Caki2 (cell line): ENCODE measurements around the gene BOD1L2. TPM values are rescaled to one million over a fixed set of nuclear protein-coding genes. Genes with fewer than 3 reads are reported as not detected.

Experiments
- DNase-seq: peaks from one replicate; pipeline ENCODE4 v3.0.0-alpha.2; 2015; ENCODE audit warnings: low read depth
- in situ Hi-C: cut with HindIII; loops from 2 replicates; pipeline ENCODE4 v1.10.0; 2016; ENCODE audit warnings: low sequenced_read_pairs, low pct_unique_long_range_greater_than_20kb, mixed read lengths
- total RNA-seq: library from RNA; depleted of rRNA; stranded (reverse); fragments of >200 nt; shearing (Covaris generic); gene quantifications from 2 replicates; pipeline ENCODE4 v1.2.3, GENCODE V29; 2014; ENCODE audit warnings: low replicate concordance; rRNA removed

BOD1L2 gene
- total RNA-seq, result not detected in 2 replicates

DNA sequence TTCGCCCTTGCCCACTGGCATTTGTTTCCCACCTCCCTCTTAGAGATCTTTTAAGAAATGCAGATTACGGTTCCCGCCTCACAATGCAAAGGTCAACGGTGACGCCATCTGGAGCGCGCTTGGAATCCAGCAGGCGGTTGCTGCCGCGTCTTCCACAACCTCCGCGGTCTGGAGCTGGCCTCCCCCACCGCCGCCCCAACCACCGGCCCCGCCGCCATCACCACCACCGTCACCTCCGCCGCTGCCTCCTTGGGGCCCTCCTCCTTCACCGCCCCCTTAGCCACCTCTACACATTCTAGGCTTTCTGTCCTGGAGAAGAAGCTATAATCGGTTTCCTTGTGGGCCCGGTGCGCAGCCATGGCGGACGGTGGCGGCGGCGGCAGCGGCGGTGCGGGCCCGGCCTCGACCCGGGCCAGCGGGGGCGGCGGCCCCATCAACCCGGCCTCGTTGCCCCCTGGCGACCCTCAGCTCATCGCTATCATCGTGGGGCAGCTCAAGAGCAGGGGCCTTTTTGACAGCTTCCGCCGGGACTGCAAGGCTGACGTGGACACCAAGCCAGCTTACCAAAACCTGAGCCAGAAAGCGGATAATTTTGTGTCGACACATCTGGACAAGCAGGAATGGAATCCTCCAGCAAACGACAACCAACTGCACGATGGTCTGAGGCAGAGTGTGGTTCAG is at the start of gene BOD1L2:
BOD1L2 (plus strand) TSS at position 132 of the 681 bp plus-strand sequence; CDS start at position 358, 226 bp downstream.
- in situ Hi-C loops, result no loop called here
- no peak for DNase-seq

DNA sequence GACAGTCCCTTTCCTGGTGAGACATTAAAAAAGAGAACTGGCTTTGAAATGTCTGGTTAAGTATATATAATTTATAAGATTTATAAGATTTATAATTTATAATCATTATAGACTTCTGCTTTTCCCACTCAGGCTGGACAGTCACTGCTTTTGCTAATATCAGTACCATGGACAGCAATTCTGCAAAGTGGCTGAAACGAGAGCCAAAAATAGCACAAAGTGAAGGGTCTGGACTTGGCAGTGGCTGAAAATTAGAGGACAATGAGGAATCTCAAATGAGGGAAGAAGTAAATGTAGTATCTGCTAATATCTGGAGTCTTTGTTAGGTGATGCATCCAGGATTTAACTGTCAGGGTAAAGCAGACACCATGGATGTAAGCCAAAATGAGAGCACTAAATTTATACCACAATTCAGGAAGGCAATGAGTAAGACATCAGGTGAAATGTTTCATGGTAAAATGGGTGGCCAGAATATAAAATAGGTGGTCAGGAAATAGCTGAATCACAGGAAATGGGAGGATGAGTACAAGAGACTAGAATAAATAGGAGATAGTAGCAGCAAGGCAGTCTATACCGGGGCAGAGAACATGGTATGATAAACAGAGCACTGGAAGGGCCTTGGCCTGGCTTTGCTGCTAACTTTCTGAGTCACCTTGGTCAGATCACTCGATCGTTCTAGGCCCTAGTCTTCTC is 39.6 kb upstream of the BOD1L2 start:
- DNase-seq, result no peak
- in situ Hi-C loops, result no loop called here

DNA sequence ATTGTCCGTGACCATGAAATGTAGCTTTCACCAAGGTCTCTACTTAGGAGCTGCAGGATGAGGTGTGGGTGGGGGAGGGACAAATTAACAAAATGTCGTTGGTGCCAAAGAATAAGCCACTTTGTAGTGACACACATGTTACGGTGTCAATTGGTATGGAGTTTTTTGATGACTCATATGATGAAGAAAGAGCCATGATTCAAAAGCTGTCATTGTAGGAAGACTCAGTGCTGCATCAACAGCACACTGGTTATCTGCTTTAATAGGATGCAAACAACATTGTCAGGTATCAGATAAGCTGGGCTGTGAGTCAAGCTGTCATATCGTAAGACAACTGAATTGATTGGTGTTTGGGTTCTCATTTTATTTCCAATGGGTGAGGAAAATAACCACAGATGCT is 36.6 kb upstream of the BOD1L2 start:
- DNase-seq, result no peak
- in situ Hi-C loops, result no loop called here

DNA sequence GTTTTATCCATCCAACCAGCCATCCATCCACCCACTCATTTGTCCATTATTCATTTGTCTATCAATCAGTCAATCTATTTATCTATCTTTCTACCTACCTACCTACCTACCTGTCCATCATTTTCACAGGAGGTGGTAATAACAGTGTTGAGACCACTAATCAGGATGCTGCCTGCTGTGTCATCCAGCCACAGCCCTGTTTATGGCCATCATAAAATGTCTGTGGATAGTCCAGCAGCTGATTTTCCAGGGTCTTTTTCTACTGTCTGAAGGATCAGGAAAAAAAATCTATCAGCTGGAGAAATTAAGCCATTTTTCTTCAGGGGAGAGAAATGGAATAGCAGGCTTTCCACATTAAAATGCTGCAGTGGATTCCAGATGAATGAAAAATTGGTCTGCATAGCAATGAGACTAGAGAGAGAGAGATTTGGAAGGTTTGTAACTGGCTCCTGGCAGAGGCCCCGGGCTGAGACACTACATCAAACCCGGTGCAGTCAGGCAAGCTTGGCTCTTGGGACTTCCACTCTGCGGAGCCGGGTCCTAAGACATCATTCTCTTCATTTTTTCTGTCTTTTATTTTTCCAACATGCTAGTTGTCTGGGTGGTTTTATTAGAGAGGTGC is 33.0 kb upstream of the BOD1L2 start:
- in situ Hi-C loops, result no loop called here
- no peak for DNase-seq

DNA sequence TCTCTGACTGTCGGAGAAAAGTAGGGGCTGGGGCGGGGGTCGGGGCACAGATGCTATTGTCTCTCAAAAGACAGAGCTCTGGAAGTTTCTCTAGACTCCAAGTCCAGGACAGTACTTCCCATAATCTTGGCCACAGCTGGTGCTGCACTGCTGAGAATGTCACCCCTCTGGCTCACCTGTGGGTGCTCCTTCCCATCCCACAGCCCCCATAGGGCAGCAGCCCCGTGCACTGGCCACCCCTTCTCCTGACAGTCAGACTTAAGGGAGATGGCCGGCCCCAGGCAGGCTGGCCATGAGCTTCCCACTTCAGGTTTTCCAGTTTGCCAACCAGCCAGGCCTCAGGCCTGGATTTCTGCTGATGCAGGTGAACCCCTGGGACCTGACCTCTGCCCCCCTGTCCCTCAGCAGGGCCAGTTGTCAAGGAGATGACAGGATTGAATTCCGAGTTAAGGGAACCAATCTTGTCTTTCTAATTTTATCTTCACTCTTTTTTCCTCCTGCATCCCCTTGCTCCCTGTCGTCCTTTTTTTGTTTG is 30.2 kb upstream of the BOD1L2 start:
- no peak for DNase-seq
- in situ Hi-C loops, result no loop called here

DNA sequence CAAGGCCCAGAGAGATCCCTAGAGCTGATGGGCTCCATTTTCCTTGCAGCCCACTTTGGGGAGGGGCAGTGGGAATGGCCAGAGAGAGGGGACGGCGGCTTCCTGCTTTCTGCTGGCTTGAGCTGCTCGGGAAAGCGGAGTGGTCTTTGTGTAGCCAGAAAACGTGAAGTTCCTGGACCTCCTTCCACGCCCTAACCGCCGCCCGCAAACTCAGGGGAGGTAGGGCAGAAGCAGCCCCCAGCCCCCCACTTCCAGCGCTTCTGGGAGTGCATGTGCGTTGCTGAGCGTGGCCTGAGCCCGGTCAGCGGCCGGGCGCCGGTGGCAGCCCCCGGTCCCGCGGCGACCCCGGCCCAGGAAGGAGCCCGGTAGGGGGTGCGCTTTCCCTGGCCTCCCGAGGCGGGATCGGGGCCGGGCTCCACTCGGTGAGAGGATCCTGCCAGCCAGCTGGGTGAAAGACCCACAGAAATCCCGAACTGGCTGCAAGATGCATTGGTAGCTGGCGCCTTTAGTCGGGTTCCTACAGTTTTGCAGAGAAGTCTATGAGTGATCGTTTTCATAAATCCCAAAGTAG is 25.3 kb upstream of the BOD1L2 start:
- DNase-seq, result no peak
- in situ Hi-C loops, result no loop called here

DNA sequence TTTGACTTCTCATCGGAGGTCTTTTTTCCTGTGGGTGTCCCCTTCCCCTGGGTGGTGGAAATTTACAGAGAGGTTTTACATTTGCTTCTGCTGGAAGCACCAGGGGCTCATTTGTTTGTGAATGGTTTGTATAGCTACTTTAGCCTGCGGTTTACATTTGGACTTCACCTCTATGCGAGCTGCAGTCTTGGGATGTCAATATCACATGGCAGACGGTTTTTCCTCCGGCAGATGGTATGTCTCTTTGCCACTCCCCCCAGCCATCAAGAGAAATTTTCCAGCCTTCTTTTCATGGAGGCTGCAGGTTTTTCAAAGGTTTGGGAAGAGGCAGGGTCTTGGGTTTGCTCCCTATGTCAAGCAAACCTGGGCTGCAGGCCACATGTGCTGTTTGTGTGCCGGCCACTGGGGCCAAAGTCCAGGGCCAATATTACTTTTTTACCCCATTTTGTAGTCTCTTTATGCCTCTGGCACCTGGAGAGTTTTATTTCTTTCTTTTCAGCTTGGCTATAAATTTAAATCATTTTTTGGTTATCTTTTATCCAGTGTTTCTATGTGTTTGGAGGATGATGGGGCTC is 23.9 kb upstream of the BOD1L2 start:
- in situ Hi-C loops, result no loop called here
- no peak for DNase-seq

DNA sequence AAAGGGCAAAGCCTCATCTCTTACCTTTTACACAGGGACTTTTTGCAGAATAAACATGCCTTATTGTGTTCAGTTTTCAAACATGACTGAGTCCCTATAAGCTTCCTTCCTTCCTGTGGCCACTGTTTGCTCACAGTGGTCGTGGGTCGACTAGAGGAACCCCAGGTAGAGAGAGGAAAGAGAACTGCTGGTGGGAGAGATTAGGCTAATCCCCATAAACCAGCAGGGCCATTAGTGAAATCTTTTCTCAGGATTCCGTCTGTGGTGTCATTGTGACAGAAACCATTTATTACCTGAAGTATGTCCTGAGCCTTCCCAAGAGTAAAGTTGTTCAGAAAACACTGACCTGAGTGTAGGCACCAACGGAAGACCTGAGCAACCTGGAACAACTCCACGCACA is 21.3 kb upstream of the BOD1L2 start:
- no peak for DNase-seq
- in situ Hi-C loops, result no loop called here

DNA sequence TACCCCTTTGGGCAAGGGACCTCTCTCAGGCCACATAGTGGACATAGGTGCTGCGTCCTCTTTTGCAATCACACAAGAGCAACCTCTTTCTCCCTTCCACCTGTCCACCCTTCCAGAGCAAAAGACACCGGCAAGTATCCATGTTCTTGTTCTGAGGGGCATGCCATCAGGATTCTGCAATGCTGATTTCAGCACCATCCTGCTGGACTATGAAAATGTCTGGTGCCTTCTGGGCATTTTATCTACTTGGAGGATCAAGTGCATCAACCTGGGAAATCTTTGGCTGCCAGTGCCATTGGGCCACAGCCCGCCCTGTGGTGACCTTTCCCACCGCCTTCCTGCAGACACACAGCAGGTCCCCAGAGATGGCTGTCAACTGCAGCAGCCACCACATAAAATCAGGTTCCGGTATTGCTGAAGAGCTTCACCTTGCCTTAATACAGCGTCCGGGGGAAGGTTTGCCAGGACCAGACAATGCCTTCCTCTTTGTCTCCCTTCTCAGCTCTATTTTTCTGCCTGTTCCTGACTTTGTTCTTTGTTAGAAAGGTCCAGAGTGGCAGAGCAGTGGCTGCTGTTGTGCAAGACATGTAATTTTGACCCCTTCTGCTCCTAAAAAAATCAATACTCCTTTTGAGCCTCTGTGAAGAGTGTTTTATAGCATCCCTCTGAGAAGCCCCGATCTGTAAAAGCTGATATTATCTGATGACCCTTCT is 18.5 kb upstream of the BOD1L2 start:
- in situ Hi-C loops, result no loop called here

DNA sequence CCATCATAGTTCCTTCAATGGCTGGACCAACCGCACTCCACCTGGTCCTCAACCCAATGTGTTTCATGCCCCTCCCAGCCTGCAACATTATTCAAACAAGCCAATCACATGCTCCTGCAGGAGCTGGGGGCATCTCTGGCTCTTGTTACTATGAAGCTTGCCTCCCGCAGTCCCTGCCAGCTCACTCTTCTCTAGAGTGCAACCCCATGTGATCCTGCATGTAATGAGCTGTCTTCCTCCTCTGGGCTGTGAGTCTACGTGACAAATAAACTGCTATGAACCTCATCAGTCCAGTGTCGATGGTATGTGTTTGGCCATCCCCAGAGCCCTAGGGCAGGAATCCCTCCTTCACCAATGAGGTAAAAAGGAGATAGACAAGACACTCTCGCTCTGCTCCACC is 15.8 kb upstream of the BOD1L2 start:
- in situ Hi-C loops, result no loop called here
- no peak for DNase-seq

More for the DNA sequence above, 18.5 kb upstream of the BOD1L2 start:
- DNase-seq, result no peak

DNA sequence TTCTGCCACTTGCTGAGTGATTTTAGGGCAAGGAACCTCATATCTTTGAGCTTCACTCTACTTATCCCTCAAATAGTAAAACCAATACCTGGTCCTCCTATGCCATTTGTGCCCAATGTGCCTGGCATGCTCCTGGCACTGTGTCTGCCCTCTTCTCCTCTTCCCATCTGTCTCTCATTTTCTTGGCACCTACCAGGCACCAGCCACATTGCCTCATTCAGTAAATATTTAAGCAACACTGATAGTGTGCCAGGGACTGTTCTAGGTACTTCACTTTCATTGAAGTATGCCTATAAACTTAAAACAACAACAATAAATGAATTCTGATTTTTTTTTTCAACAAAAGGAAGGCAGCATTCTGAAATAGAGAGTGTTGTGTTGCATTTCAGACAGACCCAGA is 15.1 kb upstream of the BOD1L2 start:
- no peak for DNase-seq
- in situ Hi-C loops, result no loop called here

DNA sequence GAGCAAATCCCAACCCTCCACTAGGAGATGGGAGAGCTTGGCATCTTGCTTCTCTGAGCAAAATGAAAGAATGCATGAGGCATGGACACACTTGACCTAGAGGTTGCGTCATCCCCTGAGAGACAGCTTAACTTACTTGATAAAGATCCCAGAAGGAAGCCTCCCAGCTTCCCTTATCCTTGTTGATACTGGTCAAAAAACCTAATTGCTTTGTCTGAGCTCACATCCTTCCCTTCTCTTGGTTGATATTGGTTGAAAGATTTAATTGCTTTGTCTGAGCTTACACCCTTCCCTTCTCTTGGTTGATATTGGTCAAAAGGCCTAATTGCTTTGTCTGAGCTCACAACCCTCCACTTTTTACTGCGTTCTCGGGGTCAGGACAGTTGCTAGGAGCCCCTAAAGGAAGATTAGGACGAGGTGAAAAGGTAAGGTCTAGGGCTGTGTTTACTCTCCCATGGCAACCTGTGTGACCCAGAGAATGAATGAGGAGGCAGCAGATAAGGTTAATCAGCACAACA is 12.2 kb upstream of the BOD1L2 start:
- no peak for DNase-seq
- in situ Hi-C loops, result no loop called here

DNA sequence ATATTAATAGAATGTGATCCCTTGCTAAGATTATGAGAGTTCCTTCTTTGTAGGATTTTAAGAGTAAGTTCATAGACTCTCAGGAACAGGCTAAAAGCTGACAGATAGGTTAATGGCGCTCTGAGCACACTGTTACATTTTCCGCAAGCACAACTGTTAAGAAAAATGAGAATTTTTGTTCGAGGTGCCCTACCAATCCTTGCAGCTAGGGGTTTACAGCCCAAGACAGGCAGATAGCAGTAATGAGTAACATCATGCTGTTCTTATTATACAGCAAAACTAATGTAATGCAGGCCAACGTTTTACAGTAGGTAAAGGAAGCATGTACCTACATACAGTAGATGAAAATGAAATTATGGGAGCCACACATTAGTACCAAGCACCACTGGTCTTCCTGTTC is 11.2 kb upstream of the BOD1L2 start:
- in situ Hi-C loops, result no loop called here
- no peak for DNase-seq

DNA sequence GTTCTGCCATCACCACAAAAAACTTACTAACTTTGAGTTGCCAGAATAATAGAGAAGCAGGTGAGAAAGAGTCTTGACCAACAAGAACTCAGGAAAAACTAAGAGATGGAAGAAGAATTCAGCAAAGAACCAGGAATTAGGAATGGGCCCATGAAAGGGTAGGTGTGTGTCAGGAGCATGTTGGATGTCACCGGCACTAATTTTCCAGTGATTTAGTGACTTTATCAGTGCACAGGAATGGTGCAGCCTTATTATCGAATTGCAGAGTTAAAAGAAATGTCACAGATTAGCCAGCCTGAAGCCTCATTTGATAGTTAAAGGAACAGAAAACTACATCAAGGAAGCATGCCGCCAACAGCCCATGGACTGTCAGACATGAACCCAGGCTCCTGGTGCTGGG is 9.0 kb upstream of the BOD1L2 start:
- in situ Hi-C loops, result no loop called here
- no peak for DNase-seq

DNA sequence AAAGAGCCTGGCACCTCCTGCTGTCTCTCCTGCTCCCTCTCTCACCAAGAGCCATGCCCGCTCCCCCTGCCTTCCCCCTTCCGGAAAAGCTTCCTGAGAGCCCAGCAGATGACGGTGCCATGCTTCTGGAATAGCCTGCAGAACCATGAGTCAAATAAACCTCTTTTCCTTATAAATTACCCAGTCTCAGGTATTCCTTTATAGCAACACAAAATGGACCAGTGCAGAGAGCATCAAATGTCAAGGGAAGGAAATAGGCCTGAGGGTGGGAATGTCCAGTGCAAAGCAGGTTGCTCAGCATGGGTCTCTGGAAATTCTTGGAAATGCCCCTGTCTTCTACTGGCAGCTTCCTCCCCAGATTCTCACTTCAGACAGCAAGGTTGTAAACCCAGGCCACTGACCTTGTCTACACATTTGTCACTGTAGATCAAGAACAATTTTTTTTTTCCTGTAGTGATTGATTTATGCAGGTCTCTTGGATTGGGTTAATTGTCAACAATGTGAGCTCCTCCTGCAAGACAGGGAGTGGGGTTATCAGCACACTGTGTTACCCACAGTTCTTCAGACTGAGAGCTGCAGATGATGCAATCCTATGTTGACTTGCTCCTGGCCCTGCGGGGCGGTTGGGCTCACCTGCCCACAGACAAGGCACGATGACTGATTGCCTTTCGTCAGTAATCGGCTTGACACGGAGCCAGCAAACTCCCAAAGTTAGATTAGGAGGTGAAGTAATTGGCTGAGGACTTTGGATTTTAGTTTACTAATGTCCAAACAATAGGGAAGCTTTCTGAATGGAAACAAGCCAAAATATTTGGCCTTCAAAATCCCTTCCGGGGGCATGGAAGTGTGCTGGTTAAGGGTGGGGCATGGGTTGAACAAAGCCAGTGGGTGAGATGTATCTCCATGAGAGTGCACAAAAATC is 5.4 kb upstream of the BOD1L2 start:
- in situ Hi-C loops, result no loop called here
- no peak for DNase-seq

DNA sequence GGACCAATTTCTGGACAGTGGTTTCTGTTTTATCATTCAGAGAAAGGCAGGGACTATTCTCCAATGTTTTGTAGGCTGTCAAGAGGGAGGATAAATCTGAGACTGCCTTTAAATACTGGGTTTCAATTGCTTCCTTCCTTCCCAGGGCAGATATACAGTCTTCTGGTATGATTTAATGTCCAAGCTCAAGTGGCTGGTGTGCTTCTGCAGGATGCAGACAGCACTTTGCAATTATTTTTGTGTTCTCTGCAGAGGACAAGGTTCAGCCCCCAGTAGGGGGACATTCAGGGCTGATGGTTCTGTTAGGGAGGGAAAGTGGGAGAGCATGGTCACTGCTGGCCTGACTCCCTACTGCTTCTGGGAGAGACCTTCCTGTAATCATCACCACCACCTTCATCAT is 4.6 kb upstream of the BOD1L2 start:
- in situ Hi-C loops, result no loop called here
- no peak for DNase-seq

DNA sequence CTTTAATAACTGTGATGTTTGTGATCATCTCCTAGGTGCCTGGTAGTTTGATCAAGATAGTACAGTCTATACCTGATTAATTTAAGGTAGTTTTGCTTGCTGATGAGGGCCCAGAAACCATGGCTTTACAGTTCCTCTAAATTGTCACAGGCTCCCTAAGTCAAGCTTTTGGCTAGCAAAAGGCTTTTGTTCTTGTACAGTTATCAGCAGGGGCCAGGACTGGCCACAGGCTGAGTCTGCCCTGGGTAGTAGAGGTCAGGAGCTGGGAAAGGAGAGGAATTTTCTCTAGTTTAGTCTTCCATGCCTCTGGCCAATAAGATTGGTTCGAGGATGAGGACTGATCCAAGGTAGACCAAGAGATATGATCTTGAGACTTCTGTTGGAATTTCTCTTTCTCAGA is 3.6 kb upstream of the BOD1L2 start:
- no peak for DNase-seq
- in situ Hi-C loops, result no loop called here
